Loucy (cell line): ENCODE results near the gene TBCD.
"Not testable (repeated sequence)": the region's sequence is repeated elsewhere in the genome, so short reads cannot be mapped to it uniquely, and the experiment has no call there.

Source experiments
- H2AFZ ChIP-seq: fragments of 200-600 bp; sonication (generic); 2 replicates; pipeline ENCODE4 v1.6.0; 2016; ENCODE audit warnings: antibody characterized with exemption, mild to moderate bottlenecking, low read length, moderate library complexity
- H3F3A ChIP-seq: fragments of 200-600 bp; 2 replicates; pipeline ENCODE4 v1.6.0; 2016; ENCODE audit warnings: antibody characterized with exemption, low read depth, mild to moderate bottlenecking
- H3K27me3 ChIP-seq: fragments of 200-600 bp; sonication (generic); 2 replicates; pipeline ENCODE4 v1.6.1; 2014; ENCODE audit warnings: low read length, mild to moderate bottlenecking; ENCODE audit not compliant: insufficient read depth, poor library complexity, severe bottlenecking
- H3K36me3 ChIP-seq: fragments of 200-600 bp; sonication (generic); 2 replicates; pipeline ENCODE4 v1.6.1; 2016; ENCODE audit warnings: low read length; ENCODE audit not compliant: insufficient read depth
- H3K4me1 ChIP-seq: fragments of 200-600 bp; sonication (generic); 2 replicates; pipeline ENCODE4 v1.5.1; 2014; ENCODE audit warnings: low read length, mild to moderate bottlenecking; ENCODE audit not compliant: insufficient read depth, poor library complexity, severe bottlenecking
- H3K4me2 ChIP-seq: fragments of 200-600 bp; sonication (generic); 2 replicates; pipeline ENCODE4 v1.6.0; 2014; ENCODE audit warnings: antibody characterized with exemption, low read length, low read depth, mild to moderate bottlenecking; ENCODE audit not compliant: poor library complexity, severe bottlenecking
- H3K4me3 ChIP-seq: fragments of 200-600 bp; sonication (generic); 2 replicates; pipeline ENCODE4 v1.5.1; 2014; ENCODE audit warnings: low read length, mild to moderate bottlenecking, mixed read lengths; ENCODE audit not compliant: poor library complexity, severe bottlenecking
- H3K79me2 ChIP-seq: fragments of 200-600 bp; sonication (generic); 2 replicates; pipeline ENCODE4 v1.6.1; 2014; ENCODE audit warnings: low read length; ENCODE audit not compliant: insufficient read depth
- H3K9ac ChIP-seq: fragments of 200-600 bp; sonication (generic); 2 replicates; pipeline ENCODE4 v1.6.0; 2014; ENCODE audit warnings: mild to moderate bottlenecking, low read depth, low read length, moderate library complexity; ENCODE audit not compliant: poor library complexity, severe bottlenecking
- H3K9me2 ChIP-seq: fragments of 200-600 bp; sonication (generic); replicated peaks from 2 replicates; pipeline ENCODE4 v1.6.1; 2016; ENCODE audit warnings: low read depth, low read length, mixed read lengths
- H3K9me3 ChIP-seq: fragments of 200-600 bp; sonication (generic); 2 replicates; pipeline ENCODE4 v1.6.1; 2014; ENCODE audit warnings: mild to moderate bottlenecking, antibody characterized with exemption, low read length, low read depth; ENCODE audit not compliant: insufficient read depth
- H4K20me1 ChIP-seq: fragments of 200-600 bp; sonication (generic); 2 replicates; pipeline ENCODE4 v1.6.0; 2014; ENCODE audit warnings: antibody characterized with exemption, low read length, mild to moderate bottlenecking; ENCODE audit not compliant: insufficient read depth, poor library complexity, severe bottlenecking
- CTCF ChIP-seq: fragments of 200-600 bp; sonication (generic); conservative IDR thresholded peaks from 2 replicates; pipeline ENCODE4 v1.5.1; 2014; ENCODE audit warnings: mild to moderate bottlenecking, antibody characterized with exemption, low read length
- EZH2phosphoT487 ChIP-seq: fragments of 200-600 bp; IDR thresholded peaks from 2 replicates; pipeline ENCODE4 v1.6.1; 2018; ENCODE audit warnings: antibody characterized with exemption, mild to moderate bottlenecking, moderate library complexity, borderline replicate concordance

Gene TBCD

GRCh38 chr17:82740906-82741759 is 10.7 kb upstream of the TBCD start:
- no peak overlapping the region for H3K4me2 ChIP-seq
- H3K36me3 ChIP-seq: no peaks in the 10 kb centered on the region
- no peak overlapping the region for H2AFZ ChIP-seq
- H3K79me2 ChIP-seq: no peaks in the 10 kb centered on the region
- no peaks in the 10 kb centered on the region for H3K27me3 ChIP-seq
- no peaks in the 10 kb centered on the region for H3K4me1 ChIP-seq
- H3K9ac ChIP-seq: no peak overlapping the region
- peaks cover 3% of the 10 kb centered on the region; the same call in 1 of the 2 replicates for H3K9me3 ChIP-seq
- no peaks in the 10 kb centered on the region for H3F3A ChIP-seq
- TF ChIP-seq CTCF (no peak), EZH2phosphoT487 (no peak)
- no peak overlapping the region for H3K4me3 ChIP-seq
- no peaks in the 10 kb centered on the region for H3K9me2 ChIP-seq
- no peaks in the 10 kb centered on the region for H4K20me1 ChIP-seq

DNA sequence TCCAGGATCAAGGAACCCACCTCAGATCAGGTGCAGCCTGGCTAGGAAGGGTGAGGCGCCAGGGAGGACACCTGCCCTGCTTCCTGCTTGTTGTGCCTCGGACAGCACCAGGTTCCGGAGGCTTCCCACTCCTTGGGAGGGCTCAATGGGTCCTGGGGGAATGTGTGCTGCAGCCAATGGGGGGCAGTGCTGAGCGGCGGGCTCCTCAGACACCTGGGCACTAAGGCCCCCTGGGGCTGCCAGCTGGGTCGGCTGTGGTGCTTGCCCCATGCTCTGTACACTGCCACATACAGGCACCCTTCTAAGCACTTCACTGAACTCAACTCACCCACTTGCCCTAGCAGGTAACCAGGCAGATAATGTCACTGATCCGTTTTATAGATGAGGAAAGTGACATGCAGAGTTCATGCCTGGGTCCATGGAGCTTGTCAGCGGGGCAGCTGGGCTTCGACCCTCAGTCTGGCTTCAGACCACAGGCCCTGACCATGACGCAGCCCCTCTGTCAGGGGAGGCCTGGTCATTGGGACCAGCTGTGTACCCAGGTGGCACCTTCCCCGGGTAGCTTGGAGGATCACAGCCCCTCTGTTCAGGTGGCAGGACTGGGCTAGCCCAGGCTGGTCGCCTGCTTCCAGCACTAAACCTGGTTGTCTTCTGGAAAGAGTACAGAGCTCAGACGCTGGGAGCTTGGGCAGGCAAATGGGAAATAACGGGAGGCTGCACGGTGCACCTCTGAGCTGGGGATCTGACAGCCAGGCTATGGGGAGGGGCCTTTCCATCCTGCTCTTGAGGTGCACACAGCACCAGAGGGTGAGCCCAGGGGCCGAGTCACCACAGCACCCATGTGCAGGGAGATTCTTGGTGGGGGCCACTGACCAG is 8.3 kb upstream of the TBCD start:
- H3K36me3 ChIP-seq: no peaks in the 10 kb centered on the region
- TF ChIP-seq EZH2phosphoT487 (no peak), CTCF (no peak)
- no peaks in the 10 kb centered on the region for H4K20me1 ChIP-seq

GRCh38 chr17:82744736-82745135 is 7.1 kb upstream of the TBCD start:
- H2AFZ ChIP-seq, H3K4me2 ChIP-seq, H3K79me2 ChIP-seq, H3F3A ChIP-seq, H3K36me3 ChIP-seq, H3K4me1 ChIP-seq, H3K9me3 ChIP-seq, H3K27me3 ChIP-seq, H4K20me1 ChIP-seq, H3K4me3 ChIP-seq, H3K9me2 ChIP-seq, H3K9ac ChIP-seq: not testable (repeated sequence)

More for the DNA sequence above, 8.3 kb upstream of the TBCD start:
- H3K4me3 ChIP-seq: no peak overlapping the region
- H3K79me2 ChIP-seq: no peaks in the 10 kb centered on the region
- peaks cover 3% of the 10 kb centered on the region; the same call in 1 of the 2 replicates for H3K9me3 ChIP-seq
- no peaks in the 10 kb centered on the region for H3K27me3 ChIP-seq
- H3F3A ChIP-seq: no peaks in the 10 kb centered on the region
- H3K4me2 ChIP-seq: no peak overlapping the region
- H3K9me2 ChIP-seq: no peaks in the 10 kb centered on the region
- H2AFZ ChIP-seq: no peak overlapping the region
- H3K4me1 ChIP-seq: no peaks in the 10 kb centered on the region
- H3K9ac ChIP-seq: no peak overlapping the region
